ENCODE measurements around the gene SEMA5B. TPM values are rescaled to one million over a fixed set of nuclear protein-coding genes. Genes with fewer than 3 reads are reported as not detected.

The SEMA5B gene
- total and polyA plus RNA-seq, 2 experiments from 2014 or later = 8.0 to 26.8 TPM

GRCh38 chr3:122937745-122938144 lies 89.8 kb downstream of the SEMA5B start:
- H3K36me3 Mint-ChIP-seq (ENCODE audit: low read depth) = no peaks in the 10 kb centered on the region
- no peak for DNase-seq (ENCODE audit: low spot score)
- Histone ChIP-seq H3K79me2 (replicated peaks; ENCODE audit: insufficient read depth) (no peaks in the 10 kb centered on the region), H3K4me2 (no peak overlapping the region), H3K9me2 (ENCODE audit: insufficient read depth) (no peaks in the 10 kb centered on the region), H3K27ac (ENCODE audit: low read depth) (no peak overlapping the region), H3K27me3 (ENCODE audit: insufficient read depth) (no peaks in the 10 kb centered on the region), H3K4me1 (ENCODE audit: insufficient read depth) (no peaks in the 10 kb centered on the region), H3F3A (replicated peaks; ENCODE audit: low read depth) (no peaks in the 10 kb centered on the region), H3K36me3 (ENCODE audit: insufficient read depth) (no peaks in the 10 kb centered on the region; the same call in 1 of the 2 replicates), H2AFZ (no peak overlapping the region), H3K4me3 (no peak overlapping the region), H4K20me1 (replicated peaks; ENCODE audit: insufficient read depth) (no peaks in the 10 kb centered on the region)
- H3K27me3 Mint-ChIP-seq (ENCODE audit: insufficient read depth, low read depth, poor library complexity) = peaks cover 2% of the 10 kb centered on the region
- no peak for ATAC-seq
- 0 out of 2 replicates have a peak overlapping the region, but pooled peaks have one; percentile 47 for H3K27ac Mint-ChIP-seq
- no peaks in the 10 kb centered on the region for H3K4me1 Mint-ChIP-seq
- H3K9me3 Mint-ChIP-seq = no peaks in the 10 kb centered on the region
- no peak overlapping the region for H3K4me3 Mint-ChIP-seq
- TF ChIP-seq ETS1 (IDR thresholded peaks at IDR 0.05) = no peak
- TF ChIP-seq REST (IDR thresholded peaks at IDR 0.05; ENCODE audit: unreplicated experiment) = no peak
- no peak for TF ChIP-seq POLR2AphosphoS5 (IDR thresholded peaks at IDR 0.05; ENCODE audit: low read depth)
- no peak for TF ChIP-seq ZNF462 (CRISPR knock-in tag; IDR thresholded peaks at IDR 0.05)
- no peak for TF ChIP-seq EZH2 (IDR thresholded peaks at IDR 0.05; ENCODE audit: low read depth, unreplicated experiment)
- TF ChIP-seq CREB1 (CRISPR knock-in tag; IDR thresholded peaks at IDR 0.05; ENCODE audit: low read depth) = no peak
- no peak for TF ChIP-seq STAT1 (IDR thresholded peaks at IDR 0.05; ENCODE audit: unreplicated experiment)
- TF ChIP-seq JUNB (IDR thresholded peaks at IDR 0.05; ENCODE audit: unreplicated experiment) = no peak
- TF ChIP-seq NANOG (IDR thresholded peaks at IDR 0.05; ENCODE audit: borderline replicate concordance) = no peak
- no peak for TF ChIP-seq ZNF114 (CRISPR knock-in tag; IDR thresholded peaks at IDR 0.05)
